AG09319 (cell line): ENCODE measurements around the gene HTT-AS.

Source experiments
- DNase-seq: peaks from one replicate; pipeline ENCODE4 v3.0.0-alpha.2; 2010; ENCODE audit warnings: low read depth; ENCODE audit errors: extremely low read depth
- CTCF ChIP-seq: IDR thresholded peaks from 2 replicates; pipeline ENCODE4 v1.5.1; 2011; ENCODE audit warnings: low read depth, mild to moderate bottlenecking, inconsistent platforms, low read length, moderate library complexity

HTT-AS gene

GRCh38 chr4:3013839-3014350 is 60.4 kb downstream of the HTT-AS start:
- DNase-seq, result no peak
- no peak for TF ChIP-seq CTCF
